ENCODE data around the gene SUN5. TPM values are rescaled to one million over a fixed set of nuclear protein-coding genes. Genes with fewer than 3 reads are reported as not detected.

Gene SUN5
- total and polyA plus RNA-seq, 8 donors = not detected

DNA sequence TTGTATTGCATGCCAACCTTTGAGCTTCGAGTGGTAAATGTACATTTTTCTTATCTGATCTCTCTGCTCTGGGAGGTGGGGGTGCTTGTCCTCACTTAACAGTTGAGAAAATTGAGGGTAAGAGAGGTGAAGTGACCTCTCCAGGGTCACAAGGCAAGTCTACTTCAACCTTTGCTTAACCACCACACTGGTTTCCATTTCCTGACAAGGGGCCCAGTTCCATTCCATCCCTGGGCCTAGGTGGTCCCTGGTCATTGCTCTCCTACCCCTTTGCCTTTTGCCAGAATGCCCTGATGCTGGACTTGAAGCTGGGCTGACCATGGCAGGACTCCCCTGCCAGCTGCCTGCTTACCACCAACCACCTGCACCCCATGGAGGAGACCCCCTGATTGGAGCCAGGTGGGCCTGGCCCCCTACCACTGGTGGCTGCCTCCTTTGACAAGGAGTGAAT is 39.5 kb upstream of the SUN5 start:
- TF ChIP-seq, protein P1, sequence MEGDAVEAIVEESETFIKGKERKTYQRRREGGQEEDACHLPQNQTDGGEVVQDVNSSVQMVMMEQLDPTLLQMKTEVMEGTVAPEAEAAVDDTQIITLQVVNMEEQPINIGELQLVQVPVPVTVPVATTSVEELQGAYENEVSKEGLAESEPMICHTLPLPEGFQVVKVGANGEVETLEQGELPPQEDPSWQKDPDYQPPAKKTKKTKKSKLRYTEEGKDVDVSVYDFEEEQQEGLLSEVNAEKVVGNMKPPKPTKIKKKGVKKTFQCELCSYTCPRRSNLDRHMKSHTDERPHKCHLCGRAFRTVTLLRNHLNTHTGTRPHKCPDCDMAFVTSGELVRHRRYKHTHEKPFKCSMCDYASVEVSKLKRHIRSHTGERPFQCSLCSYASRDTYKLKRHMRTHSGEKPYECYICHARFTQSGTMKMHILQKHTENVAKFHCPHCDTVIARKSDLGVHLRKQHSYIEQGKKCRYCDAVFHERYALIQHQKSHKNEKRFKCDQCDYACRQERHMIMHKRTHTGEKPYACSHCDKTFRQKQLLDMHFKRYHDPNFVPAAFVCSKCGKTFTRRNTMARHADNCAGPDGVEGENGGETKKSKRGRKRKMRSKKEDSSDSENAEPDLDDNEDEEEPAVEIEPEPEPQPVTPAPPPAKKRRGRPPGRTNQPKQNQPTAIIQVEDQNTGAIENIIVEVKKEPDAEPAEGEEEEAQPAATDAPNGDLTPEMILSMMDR (IDR thresholded peaks at IDR 0.05) = no peak
- intact Hi-C loops (cut with DNase I) = no loop called here

DNA sequence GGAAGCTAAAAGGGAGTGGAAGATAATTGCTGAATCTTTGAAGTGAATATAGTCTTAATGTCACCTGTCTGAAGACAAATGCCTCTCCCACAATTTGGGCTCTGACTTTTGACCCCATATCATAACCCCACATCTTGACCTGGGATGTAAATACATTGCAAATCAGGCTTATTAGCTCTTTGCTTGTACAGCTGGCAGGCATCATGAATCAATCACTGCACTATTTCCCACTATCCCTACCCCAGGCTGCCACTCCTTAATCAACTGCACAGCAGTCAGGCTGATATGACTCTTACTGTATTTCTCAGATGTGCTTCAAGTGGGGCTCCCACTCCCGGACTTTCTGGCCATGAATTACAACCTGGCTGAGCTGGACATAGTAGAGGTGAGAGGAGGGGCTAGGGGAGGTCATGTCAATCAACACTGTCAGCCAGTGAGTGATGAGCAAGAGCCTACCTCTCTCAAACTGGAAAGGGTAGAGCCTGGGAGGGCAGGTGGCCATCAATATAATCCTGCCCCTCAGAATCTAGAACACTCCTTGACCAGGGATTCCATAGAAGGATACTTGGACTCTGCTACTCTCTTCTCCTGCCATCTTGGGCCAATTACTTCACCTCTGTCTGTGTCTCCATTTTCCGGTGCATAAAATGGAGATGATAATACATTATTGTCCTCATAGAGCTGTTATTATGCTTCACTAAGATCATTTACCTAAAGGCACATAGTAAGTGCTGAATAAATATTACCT is 38.9 kb upstream of the SUN5 start:
- no peak overlapping the region for H3K4me3 ChIP-seq
- no peak for ATAC-seq
- no peaks in the 10 kb centered on the region for H3K4me1 ChIP-seq
- TF ChIP-seq, protein P1 (IDR thresholded peaks at IDR 0.05) = no peak
- intact Hi-C loops (cut with DNase I) = no loop called here
- H3K27ac ChIP-seq = no peak overlapping the region
- no peak for DNase-seq
- H3K9me3 ChIP-seq = peaks cover 0 to 26% of the 10 kb centered on the region in 2 donors
- no peaks in the 10 kb centered on the region for H3K27me3 ChIP-seq
- no peaks in the 10 kb centered on the region for H3K36me3 ChIP-seq

More for the DNA sequence above, 39.5 kb upstream of the SUN5 start:
- Histone ChIP-seq H3K4me1 (no peaks in the 10 kb centered on the region), H3K27me3 (no peaks in the 10 kb centered on the region), H3K4me3 (no peak overlapping the region), H3K36me3 (no peaks in the 10 kb centered on the region), H3K9me3 (peaks cover 0 to 26% of the 10 kb centered on the region in 2 donors), H3K27ac (no peak overlapping the region)
- DNase-seq (no peak), ATAC-seq (no peak)

DNA sequence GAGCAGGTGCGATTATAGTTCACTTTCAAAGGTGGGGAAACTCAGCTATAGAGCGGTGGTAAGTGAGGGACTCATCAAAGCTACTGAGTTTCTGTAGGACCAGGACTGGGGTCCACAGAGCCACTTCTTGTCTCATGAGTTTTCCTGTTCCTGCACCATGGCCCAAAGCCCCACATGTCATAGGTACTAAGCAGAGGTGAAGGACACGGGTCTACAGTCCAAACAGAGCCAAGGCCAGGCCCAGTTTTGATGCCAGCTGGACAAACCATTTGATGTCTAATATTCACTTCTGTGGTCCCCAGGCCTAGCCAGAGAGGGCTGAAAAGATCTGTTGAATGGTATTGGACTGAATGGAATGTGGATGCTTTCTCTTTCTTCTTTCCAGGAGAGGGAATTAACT is 38.2 kb upstream of the SUN5 start:
- no peaks in the 10 kb centered on the region for H3K36me3 ChIP-seq
- TF ChIP-seq, protein P1 (IDR thresholded peaks at IDR 0.05) = no peak
- H3K27me3 ChIP-seq = no peaks in the 10 kb centered on the region
- intact Hi-C loops (cut with DNase I) = no loop called here
- no peak for DNase-seq
- no peak for ATAC-seq
- H3K4me1 ChIP-seq = no peaks in the 10 kb centered on the region
- peaks cover 0 to 26% of the 10 kb centered on the region in 2 donors for H3K9me3 ChIP-seq
- H3K27ac ChIP-seq = no peak overlapping the region
- H3K4me3 ChIP-seq = no peak overlapping the region

DNA sequence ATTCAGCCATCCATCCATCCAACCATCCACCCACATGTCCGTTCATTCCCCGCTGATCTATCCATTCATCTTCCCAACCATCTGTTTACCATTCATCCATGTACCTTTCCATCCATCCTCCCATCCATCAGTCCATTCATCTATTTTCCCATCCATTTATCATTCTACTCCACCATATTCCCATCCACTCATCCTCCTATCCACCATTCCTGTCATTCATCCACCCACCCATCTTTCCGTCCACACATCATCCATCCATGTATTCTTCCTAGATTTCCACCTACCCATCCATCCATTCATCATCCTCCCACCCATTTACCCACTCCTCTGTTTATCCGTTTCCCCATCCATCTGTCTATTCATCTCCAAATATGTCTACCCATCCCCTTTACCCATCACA is 34.0 kb upstream of the SUN5 start:
- Histone ChIP-seq H3K27ac (no peak overlapping the region), H3K27me3 (no peaks in the 10 kb centered on the region), H3K36me3 (no peaks in the 10 kb centered on the region), H3K9me3 (no peaks in the 10 kb centered on the region), H3K4me1 (no peaks in the 10 kb centered on the region), H3K4me3 (no peak overlapping the region)
- ATAC-seq (no peak), DNase-seq (no peak)
- intact Hi-C loops (cut with DNase I) = no loop called here
- TF ChIP-seq, protein P1 (IDR thresholded peaks at IDR 0.05) = no peak

DNA sequence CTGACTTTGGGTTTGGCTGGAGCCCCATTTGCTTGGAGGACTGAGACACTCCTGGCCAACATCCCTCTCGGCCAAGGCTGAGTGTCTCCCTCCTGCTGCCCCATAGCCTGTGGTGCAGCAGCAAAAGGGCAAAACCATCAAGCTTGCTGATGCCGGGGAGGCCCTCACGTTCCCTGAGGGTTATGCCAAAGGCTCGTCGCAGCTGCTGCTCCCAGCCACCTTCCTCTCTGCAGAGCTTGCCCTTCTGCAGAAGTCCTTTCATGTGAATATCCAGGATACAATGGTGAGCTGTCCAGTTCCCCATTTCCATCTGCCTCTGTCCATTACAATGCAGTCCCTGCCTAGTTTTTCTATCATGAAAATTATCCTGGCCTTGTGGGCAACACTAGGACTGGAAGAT is 33.2 kb upstream of the SUN5 start:
- no peaks in the 10 kb centered on the region for H3K4me1 ChIP-seq
- no peaks in the 10 kb centered on the region for H3K36me3 ChIP-seq
- DNase-seq (no peak), ATAC-seq (no peak)
- TF ChIP-seq, protein P1 (IDR thresholded peaks at IDR 0.05) = no peak
- H3K4me3 ChIP-seq = no peak overlapping the region
- no peaks in the 10 kb centered on the region for H3K27me3 ChIP-seq
- no peak overlapping the region for H3K27ac ChIP-seq
- no peaks in the 10 kb centered on the region for H3K9me3 ChIP-seq
- intact Hi-C loops (cut with DNase I) = no loop called here

Measured in left lung (tissue), 10 donors.